Skeletal muscle satellite cell (primary cell): ENCODE data around the gene DCP1A.
"Not testable (repeated sequence)": the region's sequence is repeated elsewhere in the genome, so short reads cannot be mapped to it uniquely, and the experiment has no call there.

ENCODE experiments used
- H3K27me3 ChIP-seq: 2 replicates; pipeline ENCODE4 v1.7.0; 2013; ENCODE audit warnings: low read length; ENCODE audit not compliant: control insufficient read depth, insufficient read depth
- H3K36me3 ChIP-seq: 2 replicates; pipeline ENCODE4 v1.7.0; 2013; ENCODE audit warnings: mild to moderate bottlenecking, control low read depth, low read length; ENCODE audit not compliant: insufficient read depth
- H3K4me1 ChIP-seq: 2 replicates; pipeline ENCODE4 v1.7.0; 2013; ENCODE audit warnings: low read length; ENCODE audit not compliant: control insufficient read depth, insufficient read depth
- H3K4me2 ChIP-seq: 2 replicates; pipeline ENCODE4 v1.7.0; 2013; ENCODE audit warnings: mild to moderate bottlenecking, low read length
- H3K4me3 ChIP-seq: 2 replicates; pipeline ENCODE4 v1.7.0; 2013; ENCODE audit warnings: low read length
- H3K9ac ChIP-seq: 2 replicates; pipeline ENCODE4 v1.7.0; 2013; ENCODE audit warnings: mild to moderate bottlenecking, low read depth, low read length, moderate library complexity
- H3K9me3 ChIP-seq: replicated peaks from 2 replicates; pipeline ENCODE4 v1.7.0; 2013; ENCODE audit warnings: mild to moderate bottlenecking, control low read depth, low read length

Gene DCP1A

GRCh38 chr3:53288214-53288613, 59.1 kb downstream of the DCP1A start:
- H3K36me3 ChIP-seq: peaks cover 40% of the 10 kb centered on the region
- no peak overlapping the region for H3K4me2 ChIP-seq
- no peaks in the 10 kb centered on the region for H3K9me3 ChIP-seq
- H3K9ac ChIP-seq: no peak overlapping the region
- H3K4me3 ChIP-seq: no peak overlapping the region
- H3K4me1 ChIP-seq: no peaks in the 10 kb centered on the region
- no peaks in the 10 kb centered on the region for H3K27me3 ChIP-seq

GRCh38 chr3:53287131-53287629, 60.2 kb downstream of the DCP1A start:
- no peak overlapping the region for H3K4me3 ChIP-seq
- H3K9me3 ChIP-seq: no peaks in the 10 kb centered on the region
- H3K36me3 ChIP-seq: peaks cover 36% of the 10 kb centered on the region
- no peak overlapping the region for H3K9ac ChIP-seq
- no peaks in the 10 kb centered on the region for H3K27me3 ChIP-seq
- no peak overlapping the region for H3K4me2 ChIP-seq
- no peaks in the 10 kb centered on the region for H3K4me1 ChIP-seq

- H3K4me1 ChIP-seq: no peaks in the 10 kb centered on the region
- H3K27me3 ChIP-seq: no peaks in the 10 kb centered on the region
- H3K9ac ChIP-seq: no peak overlapping the region
- H3K4me2 ChIP-seq: no peak overlapping the region
- H3K9me3 ChIP-seq: no peaks in the 10 kb centered on the region
- no peak overlapping the region for H3K4me3 ChIP-seq
- peaks cover 32% of the 10 kb centered on the region for H3K36me3 ChIP-seq
Observed at GRCh38 chr3:53286727-53287126, 60.6 kb downstream of the DCP1A start.

- Histone ChIP-seq H3K9ac (no peak overlapping the region), H3K36me3 (peaks cover 23% of the 10 kb centered on the region)
Observed at GRCh38 chr3:53282581-53282980, 64.8 kb downstream of the DCP1A start.

GRCh38 chr3:53278667-53279066, 68.7 kb downstream of the DCP1A start:
- H3K4me2 ChIP-seq: no peak overlapping the region
- no peaks in the 10 kb centered on the region for H3K4me1 ChIP-seq
- no peaks in the 10 kb centered on the region for H3K9me3 ChIP-seq
- no peak overlapping the region for H3K4me3 ChIP-seq
- no peaks in the 10 kb centered on the region for H3K36me3 ChIP-seq
- H3K27me3 ChIP-seq: no peaks in the 10 kb centered on the region
- no peak overlapping the region for H3K9ac ChIP-seq

More at GRCh38 chr3:53282581-53282980, 64.8 kb downstream of the DCP1A start:
- Histone ChIP-seq H3K4me2 (no peak overlapping the region), H3K4me1 (no peaks in the 10 kb centered on the region), H3K27me3 (no peaks in the 10 kb centered on the region), H3K9me3 (no peaks in the 10 kb centered on the region), H3K4me3 (no peak overlapping the region)

- H3K9ac ChIP-seq: no peak overlapping the region
- H3K4me3 ChIP-seq: no peak overlapping the region
- H3K4me1 ChIP-seq: peaks cover 8% of the 10 kb centered on the region
- H3K36me3 ChIP-seq: no peaks in the 10 kb centered on the region
- H3K4me2 ChIP-seq: no peak overlapping the region
- H3K9me3 ChIP-seq: no peaks in the 10 kb centered on the region
- H3K27me3 ChIP-seq: no peaks in the 10 kb centered on the region
Observed at GRCh38 chr3:53274938-53275605, 72.3 kb downstream of the DCP1A start.

GRCh38 chr3:53273146-53273670, 74.1 kb downstream of the DCP1A start:
- no peak overlapping the region for H3K4me3 ChIP-seq
- H3K27me3 ChIP-seq: no peaks in the 10 kb centered on the region
- H3K4me1 ChIP-seq: peaks cover 18% of the 10 kb centered on the region
- no peak overlapping the region for H3K9ac ChIP-seq
- H3K36me3 ChIP-seq: no peaks in the 10 kb centered on the region
- H3K9me3 ChIP-seq: no peaks in the 10 kb centered on the region
- no peak overlapping the region for H3K4me2 ChIP-seq

- Histone ChIP-seq H3K4me1 (peaks cover 18% of the 10 kb centered on the region), H3K9me3 (no peaks in the 10 kb centered on the region), H3K4me2 (peak overlapping the region; percentile 53), H3K4me3 (peak overlapping the region; percentile 21), H3K36me3 (no peaks in the 10 kb centered on the region), H3K27me3 (no peaks in the 10 kb centered on the region), H3K9ac (peak overlapping the region; percentile 85)
Observed at GRCh38 chr3:53269888-53270880, 77.2 kb downstream of the DCP1A start.

GRCh38 chr3:53269193-53269592, 78.2 kb downstream of the DCP1A start:
- H3K4me1 ChIP-seq: peaks cover 18% of the 10 kb centered on the region

GRCh38 chr3:53267766-53268165, 79.6 kb downstream of the DCP1A start:
- Histone ChIP-seq H3K27me3 (no peaks in the 10 kb centered on the region), H3K36me3 (no peaks in the 10 kb centered on the region), H3K4me2 (no peak overlapping the region), H3K4me3 (no peak overlapping the region), H3K4me1 (peaks cover 18% of the 10 kb centered on the region), H3K9ac (no peak overlapping the region), H3K9me3 (no peaks in the 10 kb centered on the region)

More at GRCh38 chr3:53269193-53269592, 78.2 kb downstream of the DCP1A start:
- H3K36me3 ChIP-seq, H3K4me3 ChIP-seq, H3K27me3 ChIP-seq, H3K4me2 ChIP-seq, H3K9me3 ChIP-seq: not testable (repeated sequence)
- H3K9ac ChIP-seq: peak overlapping the region; percentile 85

- no peak overlapping the region for H3K9ac ChIP-seq
- H3K36me3 ChIP-seq: no peaks in the 10 kb centered on the region
- H3K9me3 ChIP-seq: no peaks in the 10 kb centered on the region
- H3K4me1 ChIP-seq: peaks cover 11% of the 10 kb centered on the region
- H3K27me3 ChIP-seq: no peaks in the 10 kb centered on the region
- no peak overlapping the region for H3K4me2 ChIP-seq
- no peak overlapping the region for H3K4me3 ChIP-seq
Observed at GRCh38 chr3:53264718-53265117, 82.6 kb downstream of the DCP1A start.
